NCI-H345 (cell line): ENCODE results near the gene KDM6B.
A peak's percentile ranks its signal among the peaks of the same experiment; 100 is the strongest.

Experiments
- DNase-seq: peaks from one replicate; lab custom pipeline; 2025; lab: John Stamatoyannopoulos, UW

Gene KDM6B

DNA sequence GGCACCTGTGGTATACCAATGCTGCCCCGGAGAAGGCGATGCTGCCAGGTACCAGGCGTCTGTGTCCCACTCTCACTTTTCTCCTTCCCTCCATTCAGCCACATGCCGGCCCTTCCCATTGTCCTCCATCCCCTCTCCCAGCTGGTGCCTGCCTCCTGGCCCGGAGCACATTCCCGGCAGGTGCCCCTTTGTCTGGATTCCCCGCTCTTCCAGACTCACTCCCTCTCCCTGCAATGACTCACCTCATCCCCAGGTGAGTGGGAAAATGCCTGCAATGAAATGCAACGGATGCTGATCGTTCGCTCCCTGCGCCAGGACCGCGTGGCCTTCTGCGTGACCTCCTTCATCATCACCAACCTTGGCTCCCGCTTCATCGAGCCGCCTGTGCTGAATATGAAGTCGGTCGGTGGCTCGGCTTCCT is 10.4 kb upstream of the KDM6B start:
- DNase-seq: peak; percentile 2

GRCh38 chr17:7824021-7824924 is 9.7 kb upstream of the KDM6B start:
- DNase-seq: no peak

DNA sequence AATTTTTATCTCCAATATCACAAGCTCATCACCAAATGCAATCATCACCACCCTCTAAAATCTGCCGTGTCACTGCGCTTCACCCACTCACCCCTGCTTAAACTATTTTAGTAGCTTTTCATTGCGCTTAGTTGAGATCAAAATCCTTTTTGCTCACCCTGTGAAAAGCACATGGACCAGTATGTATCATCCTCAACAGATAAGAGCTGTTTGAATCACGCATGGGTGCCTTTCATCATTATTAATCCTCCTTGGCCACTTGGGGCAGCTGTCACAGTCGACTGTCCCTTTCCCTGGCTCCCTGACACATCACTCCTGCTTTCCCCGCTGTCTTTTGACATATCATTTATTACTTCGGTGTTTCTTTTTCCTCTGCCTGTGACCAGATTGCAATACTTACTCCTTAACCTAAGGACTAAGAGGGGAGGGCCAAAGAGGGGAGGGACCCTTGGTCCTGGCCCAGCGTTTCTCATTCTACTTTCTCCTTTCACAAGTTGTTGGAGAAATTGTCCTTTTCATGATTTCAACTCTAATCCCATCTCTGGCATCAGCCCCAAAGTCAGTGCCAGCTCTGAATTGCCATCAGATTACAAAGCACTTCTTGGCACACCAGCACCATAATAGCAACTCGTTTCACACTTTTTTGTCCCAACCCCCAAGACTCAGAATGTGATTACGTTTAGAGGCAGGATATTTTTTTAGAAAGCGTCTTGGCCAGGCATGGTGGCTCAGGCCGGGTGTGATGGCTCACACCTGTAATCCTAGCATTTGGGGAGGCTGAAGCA is 8.6 kb upstream of the KDM6B start:
- DNase-seq: no peak

DNA sequence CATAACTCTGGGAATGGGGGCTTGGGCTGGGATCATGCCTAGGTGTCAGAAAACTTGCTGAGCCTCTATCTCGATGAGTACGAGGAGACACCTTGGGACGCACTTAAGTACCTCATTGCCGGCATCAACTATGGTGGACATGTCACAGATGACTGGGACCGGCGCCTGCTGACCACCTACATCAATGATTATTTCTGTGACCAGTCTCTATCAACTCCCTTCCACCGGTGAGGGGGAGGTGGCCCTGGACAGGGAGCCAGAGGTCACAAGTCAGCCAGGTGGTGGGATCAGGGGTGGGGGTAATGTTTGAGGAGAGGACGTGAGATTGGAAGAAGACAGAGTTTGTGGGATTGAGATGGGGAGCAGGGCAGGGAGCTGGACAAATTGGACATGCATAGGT is 3.4 kb upstream of the KDM6B start:
- DNase-seq: no peak

GRCh38 chr17:7831233-7831632 is 2.8 kb upstream of the KDM6B start:
- no peak for DNase-seq

DNA sequence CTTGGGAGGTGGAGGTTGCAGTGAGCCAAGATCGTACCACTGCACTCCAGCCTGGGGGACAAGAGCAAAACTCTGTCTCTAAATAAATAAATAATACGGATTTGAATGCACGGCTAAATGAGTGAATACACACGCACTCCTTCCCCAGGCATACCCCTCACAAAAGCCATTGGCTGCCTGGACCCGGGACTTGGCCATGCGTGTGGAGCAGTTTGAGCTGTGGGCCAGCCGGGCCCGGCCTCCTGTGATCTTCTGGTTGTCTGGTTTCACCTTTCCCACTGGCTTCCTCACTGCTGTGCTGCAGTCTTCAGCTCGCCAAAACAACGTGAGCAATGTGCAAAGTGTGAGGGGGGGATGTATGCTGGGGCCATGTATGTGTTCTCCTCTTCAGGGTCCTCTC is 1.6 kb upstream of the KDM6B start:
- no peak for DNase-seq

GRCh38 chr17:7833011-7833794 is 814 bp upstream of the KDM6B start:
- no peak for DNase-seq

DNA sequence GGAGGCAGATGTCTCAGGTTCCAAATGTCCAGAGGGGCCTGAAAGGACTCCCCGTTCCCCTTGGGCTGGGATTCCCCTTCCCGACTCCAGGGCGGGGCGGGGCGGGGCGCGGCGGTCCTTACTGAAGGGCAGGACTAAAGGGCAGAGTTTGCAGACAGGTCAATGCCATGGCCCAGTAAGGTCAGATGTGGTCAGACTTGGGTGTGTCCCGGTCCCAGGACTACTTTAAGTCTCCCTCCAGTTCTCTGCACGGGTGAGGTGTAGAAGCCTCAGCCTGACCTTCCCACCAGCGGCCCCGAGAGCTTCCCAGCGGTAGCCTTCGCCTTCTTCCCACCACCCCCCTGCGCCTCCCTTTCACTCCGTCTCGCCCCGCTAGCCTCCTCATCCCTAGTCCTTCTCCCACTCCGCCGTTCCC is 532 bp downstream of the KDM6B start:
- peak; percentile 37 for DNase-seq

GRCh38 chr17:7834957-7835813 is 1.2 kb downstream of the KDM6B start:
- peak; percentile 97 for DNase-seq

DNA sequence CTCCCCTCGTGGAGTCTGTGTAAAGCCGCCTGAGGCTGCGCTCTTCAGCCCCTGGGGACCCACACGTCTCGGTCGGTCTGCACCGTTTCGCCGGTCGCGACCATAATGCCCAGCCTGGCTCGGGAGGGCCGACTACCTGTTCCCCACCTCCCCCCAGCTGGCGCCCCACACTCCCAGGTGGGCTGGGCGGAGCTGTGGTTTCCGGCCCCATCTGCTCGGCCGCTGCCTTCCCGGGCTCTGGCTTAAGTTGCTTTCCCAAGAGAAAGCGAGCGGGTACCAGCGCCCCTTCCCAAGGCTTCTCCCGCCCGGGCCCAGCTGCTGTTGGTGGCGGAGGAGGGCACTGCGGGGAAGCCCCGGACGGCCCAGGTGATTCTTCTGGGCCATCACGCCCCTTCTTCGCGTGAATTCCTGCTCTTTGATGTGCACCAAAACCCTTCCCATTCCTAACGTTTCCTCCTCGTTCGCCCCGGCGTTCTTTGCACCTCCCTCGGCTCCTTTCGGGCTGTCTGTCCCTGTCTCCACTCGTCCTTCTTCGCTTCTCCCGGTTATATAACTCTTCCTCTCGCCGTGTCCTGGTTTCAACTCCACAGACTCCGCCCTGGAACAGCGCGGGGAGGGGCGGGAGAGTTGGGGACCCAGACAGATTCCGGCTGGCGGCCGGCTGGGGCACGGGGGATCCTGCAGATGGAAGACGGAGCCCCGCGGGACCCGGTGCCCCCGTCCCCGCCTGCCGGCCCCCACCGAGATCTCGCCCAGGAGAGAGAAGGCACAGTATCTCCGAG is 2.0 kb downstream of the KDM6B start:
- peak; percentile 59 for DNase-seq

- peak; percentile 94 for DNase-seq
These were observed 2.8 kb downstream of the KDM6B start for GRCh38 chr17:7836596-7837407.

DNA sequence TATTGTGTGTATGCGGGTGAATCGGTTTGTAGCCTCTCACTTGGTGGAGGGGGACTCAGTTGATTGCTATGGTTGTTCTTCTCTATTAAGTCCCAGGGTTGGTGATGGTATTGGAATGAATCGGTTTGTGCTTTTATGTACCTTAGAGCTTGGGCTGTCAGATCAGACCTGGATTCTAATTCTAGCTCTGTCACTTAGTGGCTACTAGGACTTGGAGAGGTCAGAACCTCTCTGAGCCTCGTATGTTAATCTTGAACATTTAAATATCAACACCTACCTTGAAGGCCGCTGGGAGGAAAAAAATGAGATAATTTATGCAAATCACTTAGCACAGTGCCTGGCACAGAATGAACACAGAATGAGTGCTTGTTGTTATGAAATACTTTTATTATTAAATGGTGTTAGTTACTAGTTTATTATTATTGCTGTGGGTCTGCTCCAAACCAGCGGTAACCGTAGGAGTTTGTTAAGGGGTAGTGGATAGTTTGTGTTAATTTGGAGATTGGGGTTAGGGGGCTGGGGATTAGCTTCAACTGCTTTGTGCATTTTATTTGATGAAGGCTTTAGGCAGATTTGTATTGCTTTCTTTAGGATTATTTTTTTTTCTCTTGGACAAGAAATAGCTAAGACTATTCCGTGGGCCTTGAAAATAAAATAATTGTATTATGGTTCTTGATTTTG is 3.5 kb downstream of the KDM6B start:
- peak; percentile 35 for DNase-seq

- DNase-seq: no peak
These were observed 4.4 kb downstream of the KDM6B start for GRCh38 chr17:7838090-7839075.

GRCh38 chr17:7839190-7839875 is 5.3 kb downstream of the KDM6B start:
- DNase-seq: no peak

DNA sequence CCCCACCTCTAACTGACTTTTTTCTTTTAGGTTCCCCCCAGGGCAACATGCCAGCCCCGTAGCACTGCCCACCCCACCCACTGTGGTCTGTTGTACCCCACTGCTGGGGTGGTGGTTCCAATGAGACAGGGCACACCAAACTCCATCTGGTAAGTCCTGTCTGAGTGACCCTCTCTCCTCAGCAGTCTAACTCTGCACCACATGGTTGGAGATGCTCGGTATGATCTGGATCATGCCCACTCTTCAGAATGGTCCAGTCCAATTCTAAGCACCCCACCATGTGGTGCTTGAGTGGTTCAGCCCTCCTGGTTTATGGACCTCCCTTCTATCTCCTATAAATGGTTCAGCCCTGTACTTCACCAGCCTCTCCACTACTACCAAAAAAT is 5.9 kb downstream of the KDM6B start:
- peak; percentile 13 for DNase-seq

DNA sequence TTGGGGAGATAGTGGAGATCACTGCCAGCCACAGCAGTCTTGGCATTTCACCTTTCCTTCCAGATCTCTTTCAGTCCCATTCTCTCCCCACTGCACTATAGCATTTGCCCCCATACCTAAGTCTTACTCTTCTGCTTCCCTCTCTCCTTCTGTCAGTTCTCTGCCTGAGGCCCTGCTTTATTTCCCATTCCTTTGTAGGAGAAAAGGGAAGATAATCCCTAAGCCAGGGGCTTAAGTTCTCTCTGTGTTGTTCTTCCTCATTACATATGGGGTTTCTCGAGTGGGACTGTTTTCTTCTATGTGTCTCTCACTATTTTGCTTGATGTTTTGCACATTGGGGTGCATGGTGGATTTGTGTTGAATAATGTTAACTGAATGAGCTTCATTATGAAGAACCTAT is 6.4 kb downstream of the KDM6B start:
- DNase-seq: no peak

GRCh38 chr17:7840875-7841274 is 6.9 kb downstream of the KDM6B start:
- DNase-seq: no peak
